ENCODE data around the gene NR1I3.

The NR1I3 gene

DNA sequence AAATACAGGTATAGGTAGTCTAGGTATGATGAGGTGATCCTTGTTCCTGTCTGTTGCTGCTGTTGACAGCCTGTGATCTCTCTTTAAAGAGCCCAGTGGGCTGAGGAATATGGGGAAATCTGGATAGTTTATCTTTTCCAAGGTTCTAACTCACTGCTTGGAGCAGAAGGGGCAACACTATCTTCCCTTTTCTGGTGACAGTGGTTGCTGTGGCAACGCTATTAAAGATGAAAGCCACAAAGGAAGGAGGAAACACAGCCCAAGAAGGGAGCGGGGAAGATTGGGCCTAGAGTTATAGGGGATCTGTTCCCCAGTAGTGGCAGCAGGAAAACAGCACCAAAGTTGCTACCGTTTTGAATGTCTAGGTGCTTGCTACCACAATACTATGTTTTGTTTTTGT, 29.3 kb upstream of the NR1I3 start:
- no peak for DNase-seq (ENCODE audit: low read depth)
- no peak overlapping the region for H3K4me3 ChIP-seq (ENCODE audit: low read depth, low read length)
- no peak for TF ChIP-seq CTCF (conservative IDR thresholded peaks at IDR 0.05; ENCODE audit: low read depth, low read length)

- no peak for DNase-seq (ENCODE audit: low read depth)
- no peak overlapping the region for H3K4me3 ChIP-seq (ENCODE audit: low read depth, low read length)
- no peak for TF ChIP-seq CTCF (conservative IDR thresholded peaks at IDR 0.05; ENCODE audit: low read depth, low read length)
Measured at GRCh38 chr1:161266836-161267235, 28.8 kb upstream of the NR1I3 start.

GRCh38 chr1:161266202-161266601, 28.2 kb upstream of the NR1I3 start:
- no peak for TF ChIP-seq CTCF (conservative IDR thresholded peaks at IDR 0.05; ENCODE audit: low read depth, low read length)
- no peak for DNase-seq (ENCODE audit: low read depth)
- H3K4me3 ChIP-seq (ENCODE audit: low read depth, low read length), result no peak overlapping the region

GRCh38 chr1:161265305-161265704, 27.3 kb upstream of the NR1I3 start:
- DNase-seq (ENCODE audit: low read depth), result no peak
- no peak for TF ChIP-seq CTCF (conservative IDR thresholded peaks at IDR 0.05; ENCODE audit: low read depth, low read length)
- H3K4me3 ChIP-seq (ENCODE audit: low read depth, low read length), result no peak overlapping the region

- H3K4me3 ChIP-seq (ENCODE audit: low read depth, low read length), result no peak overlapping the region
- TF ChIP-seq CTCF (conservative IDR thresholded peaks at IDR 0.05; ENCODE audit: low read depth, low read length), result no peak
- DNase-seq (ENCODE audit: low read depth), result peak; percentile 66
Measured at GRCh38 chr1:161261261-161262235, 23.5 kb upstream of the NR1I3 start.

- no peak overlapping the region for H3K4me3 ChIP-seq (ENCODE audit: low read depth, low read length)
- TF ChIP-seq CTCF (conservative IDR thresholded peaks at IDR 0.05; ENCODE audit: low read depth, low read length), result no peak
- DNase-seq (ENCODE audit: low read depth), result no peak
Measured at GRCh38 chr1:161260376-161261260, 22.6 kb upstream of the NR1I3 start.

Measured in choroid plexus epithelial cell (primary cell).